GM19328 (cell line): ENCODE results near the gene FAM83G.

Source experiments
- ATAC-seq: cut with Tn5 transposase; IDR thresholded peaks from one replicate; pipeline ENCODE4 v1.9.1; 2021; ENCODE audit warnings: mild to moderate bottlenecking, moderate library complexity; ENCODE audit not compliant: unreplicated experiment

Gene FAM83G

DNA sequence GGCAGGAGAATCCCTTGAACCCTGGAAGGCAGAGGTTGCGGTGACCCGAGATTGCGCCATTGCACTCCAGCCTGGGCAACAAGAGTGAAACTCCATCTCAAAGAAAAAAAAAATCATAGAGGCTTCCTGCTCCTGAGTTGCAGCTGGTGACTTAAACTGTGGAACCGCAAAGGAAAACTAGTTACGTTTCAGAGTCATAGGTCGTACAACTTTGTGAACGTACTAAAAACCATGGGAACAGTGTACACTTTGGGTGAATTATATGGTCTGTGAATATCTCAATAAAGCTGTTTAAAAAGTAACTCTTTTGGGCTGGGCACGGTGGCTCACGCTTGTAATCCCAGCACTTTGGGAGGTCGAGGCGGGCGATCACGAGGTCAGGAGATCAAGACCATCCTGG is 29.0 kb downstream of the FAM83G start:
- no peak for ATAC-seq

DNA sequence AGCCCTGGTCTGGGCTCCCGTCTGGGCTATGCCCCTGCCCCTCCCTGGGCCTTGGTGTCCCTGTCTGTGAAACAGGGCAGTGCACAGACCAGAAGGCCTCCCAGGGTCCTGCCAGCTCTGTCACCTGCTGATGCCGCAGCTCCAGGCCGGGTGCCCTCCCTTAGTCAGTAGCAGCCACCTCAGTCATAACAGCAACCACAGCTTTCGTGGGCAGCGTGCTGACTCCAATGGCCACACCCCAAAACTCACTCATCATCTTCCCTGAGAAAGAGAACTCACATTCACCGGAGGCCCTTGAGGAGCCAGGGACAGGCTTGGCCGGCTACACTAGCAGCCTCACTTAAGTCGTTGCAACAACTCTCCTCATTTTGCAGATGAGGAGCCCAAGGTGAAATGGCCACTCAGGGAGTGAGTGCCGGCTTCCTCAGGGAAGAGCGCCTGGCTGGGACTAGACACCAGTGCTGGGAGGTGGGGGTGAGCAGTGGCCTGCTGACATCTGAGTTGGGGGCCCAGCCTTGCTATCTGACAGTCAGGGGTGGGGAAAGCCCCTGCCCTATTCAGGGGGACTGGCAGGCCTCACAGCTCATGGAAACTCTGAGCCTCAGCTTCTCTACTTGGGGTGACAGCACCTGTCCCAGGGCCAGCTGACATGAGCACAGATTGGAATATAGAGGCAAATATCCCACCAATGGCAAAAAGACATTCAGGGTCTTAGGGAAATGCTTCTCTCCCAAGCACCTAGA is 30.0 kb downstream of the FAM83G start:
- ATAC-seq, result no peak

DNA sequence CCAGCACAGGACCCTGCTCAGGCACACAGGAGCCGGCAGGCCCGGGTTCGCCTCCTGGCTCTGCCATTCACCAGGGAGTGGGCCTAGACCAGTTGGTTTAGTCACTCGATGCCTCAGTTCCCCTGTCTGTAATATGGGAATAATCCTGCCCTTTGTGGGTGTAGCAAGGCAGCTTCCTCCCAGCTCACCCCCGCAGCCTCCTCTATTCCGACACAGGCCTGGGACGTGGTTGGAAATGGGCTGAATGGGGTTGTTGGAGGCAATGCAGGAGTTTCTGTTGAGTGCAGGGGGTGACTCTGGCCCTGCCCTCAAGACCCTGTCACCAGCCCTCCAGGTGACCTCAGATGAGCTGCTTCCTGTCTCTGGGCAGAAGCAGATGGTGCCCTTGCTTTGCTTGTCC is 32.8 kb downstream of the FAM83G start:
- ATAC-seq, result no peak

DNA sequence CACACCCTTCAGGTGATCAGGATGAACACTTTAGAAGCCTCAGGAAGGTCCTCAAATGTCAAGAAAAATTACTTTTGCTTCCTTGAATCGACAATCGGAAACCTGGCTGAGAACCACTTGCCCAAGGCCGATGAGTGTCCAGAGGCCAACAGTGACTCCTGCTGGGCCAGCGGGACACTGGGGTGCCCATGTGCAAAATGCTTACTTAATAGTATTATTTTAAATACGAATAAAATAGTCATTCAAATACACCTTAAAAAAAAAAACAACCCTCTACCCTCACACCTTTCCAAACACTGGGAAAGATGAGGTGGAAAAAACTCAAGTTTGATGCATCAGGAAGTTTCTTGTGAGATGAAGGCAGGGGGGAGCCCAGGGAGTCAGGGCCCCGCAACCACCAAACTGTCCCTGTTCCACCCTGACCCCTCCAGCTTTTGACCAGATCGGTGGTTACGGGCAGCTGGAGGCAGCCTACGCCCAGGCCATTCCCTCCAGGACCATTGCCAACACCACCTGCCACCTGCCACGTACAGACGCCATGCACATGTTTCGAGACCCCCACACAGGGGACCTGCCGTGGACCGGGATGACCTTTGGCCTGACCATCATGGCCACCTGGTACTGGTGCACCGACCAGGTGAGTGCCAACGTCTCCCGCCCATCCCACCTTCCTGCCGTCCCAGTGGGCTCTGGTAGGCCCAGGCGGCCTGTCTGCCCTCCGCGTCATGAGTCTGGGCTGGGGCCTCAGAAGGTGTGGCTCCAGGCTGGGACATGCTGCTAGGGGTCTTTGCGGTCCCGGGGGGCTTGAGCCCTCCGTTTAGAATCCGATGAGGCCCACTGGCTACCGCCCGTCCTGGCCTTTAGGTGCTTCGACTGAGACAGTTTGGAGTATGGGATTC is 33.7 kb downstream of the FAM83G start:
- no peak for ATAC-seq

DNA sequence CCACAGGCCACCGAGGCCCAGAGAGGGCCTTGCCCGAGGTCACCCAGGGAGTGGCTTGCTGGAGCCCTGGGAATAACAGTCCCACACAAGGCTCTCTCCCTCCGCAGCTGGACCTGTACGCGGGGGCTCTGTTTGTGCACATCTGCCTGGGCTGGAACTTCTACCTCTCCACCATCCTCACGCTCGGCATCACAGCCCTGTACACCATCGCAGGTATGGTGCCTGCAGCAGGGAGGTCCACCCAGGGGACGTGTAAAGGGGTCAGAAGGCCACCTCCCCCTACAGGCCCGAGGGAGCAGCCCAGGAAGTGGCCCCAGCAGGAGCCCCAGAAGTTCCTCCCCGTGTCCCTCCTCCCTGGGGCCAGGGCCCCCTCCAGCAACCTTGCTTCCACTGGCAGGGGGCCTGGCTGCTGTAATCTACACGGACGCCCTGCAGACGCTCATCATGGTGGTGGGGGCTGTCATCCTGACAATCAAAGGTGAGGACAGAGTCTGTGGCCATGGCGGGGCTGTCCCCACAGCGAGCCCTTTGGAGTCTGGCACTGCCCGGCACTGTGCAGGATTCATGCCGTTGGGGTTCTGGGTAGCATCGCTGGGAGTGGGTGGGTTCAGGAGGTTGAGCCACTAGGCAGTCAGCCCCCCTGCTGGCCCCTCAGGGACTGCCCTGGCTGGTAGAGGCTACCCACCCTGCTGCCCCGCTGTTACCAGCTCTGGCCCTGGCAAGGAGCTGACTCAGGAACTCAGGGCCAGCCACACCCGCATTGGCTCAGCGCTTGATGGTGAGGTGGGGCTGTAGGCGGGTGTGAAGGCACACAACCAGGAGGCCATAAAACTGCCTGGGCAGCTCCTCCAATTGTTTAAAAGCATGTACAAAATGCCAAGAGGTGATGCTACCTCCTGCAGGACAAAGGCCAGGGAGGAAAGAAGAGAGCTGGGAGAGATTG is 35.3 kb downstream of the FAM83G start:
- no peak for ATAC-seq

DNA sequence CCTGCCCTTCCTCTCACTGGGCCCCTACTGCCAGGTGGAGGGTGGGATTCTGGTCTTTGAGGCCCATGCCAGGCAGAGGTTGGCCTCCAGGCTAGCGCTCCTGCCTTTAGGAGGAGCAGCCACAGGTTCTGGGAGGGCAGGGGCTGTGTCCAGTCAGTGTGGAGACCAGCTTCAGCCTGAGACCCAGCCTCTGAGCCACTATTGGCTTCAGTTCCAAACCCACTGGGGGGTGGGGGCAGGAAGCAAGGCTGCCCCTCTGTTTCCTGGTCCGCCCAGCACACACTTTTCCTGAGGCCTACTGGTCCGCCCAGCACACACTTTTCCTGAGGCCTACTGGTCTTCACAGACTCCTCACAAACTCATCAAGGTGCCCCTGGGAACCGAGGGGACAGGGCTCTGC is 36.2 kb downstream of the FAM83G start:
- no peak for ATAC-seq

DNA sequence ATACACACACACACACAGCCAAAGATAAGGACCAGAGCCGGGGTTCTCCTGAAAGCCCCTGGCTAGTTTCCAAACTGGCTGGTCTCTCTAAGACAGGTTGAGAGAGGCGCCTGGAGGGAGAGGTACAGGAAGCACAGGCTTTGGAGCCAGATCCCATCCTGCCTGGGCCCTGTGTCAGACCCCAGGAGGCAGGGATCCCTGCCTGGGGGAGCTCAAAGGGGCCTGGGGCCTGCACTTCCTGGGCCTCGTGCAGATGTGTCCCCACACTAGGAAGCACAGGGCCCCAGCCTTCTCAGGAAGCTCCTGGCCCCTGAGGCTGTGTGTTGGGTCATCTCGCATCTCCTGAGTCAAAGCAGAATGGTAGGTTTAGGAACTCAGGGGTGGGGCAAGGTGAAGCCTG is 36.6 kb downstream of the FAM83G start:
- ATAC-seq, result no peak

DNA sequence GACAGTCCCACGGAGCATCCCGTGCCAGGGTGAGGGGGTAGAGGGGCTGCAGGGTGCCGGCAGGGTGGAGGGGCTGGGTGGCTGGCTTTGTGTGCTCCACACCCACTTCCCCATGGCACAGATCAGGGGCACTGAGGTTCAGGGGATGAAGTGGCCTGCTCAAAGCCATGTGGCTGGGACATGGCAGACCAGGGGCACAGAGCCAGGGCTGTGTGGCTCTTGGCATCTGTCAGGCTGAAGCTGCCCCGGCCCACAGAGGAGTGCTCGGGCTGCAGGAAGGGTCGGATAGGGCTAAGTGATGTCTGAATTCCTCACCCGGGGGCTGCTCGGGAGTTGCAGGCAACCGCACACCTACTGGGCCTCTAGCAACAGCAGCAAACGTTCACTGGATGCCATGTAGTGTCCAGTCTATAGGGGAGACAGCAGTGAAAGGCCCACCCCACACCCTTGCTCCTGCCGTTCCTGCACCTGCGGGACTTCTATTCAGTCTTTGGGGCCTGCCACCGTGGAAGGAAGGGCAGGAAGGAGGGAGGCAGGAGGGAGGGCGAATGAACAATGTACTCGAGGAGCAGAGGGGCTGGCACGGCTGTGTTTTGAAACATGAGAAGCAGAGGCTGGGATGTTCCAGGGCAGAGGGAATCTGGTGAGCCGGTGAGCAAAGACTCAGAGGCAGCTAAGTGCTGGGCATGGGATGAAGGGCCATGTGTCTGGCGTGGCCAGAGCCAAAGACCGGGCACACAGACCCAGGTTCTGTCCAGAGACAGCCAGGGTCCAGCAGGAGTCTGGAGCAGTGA is 37.5 kb downstream of the FAM83G start:
- ATAC-seq, result no peak

DNA sequence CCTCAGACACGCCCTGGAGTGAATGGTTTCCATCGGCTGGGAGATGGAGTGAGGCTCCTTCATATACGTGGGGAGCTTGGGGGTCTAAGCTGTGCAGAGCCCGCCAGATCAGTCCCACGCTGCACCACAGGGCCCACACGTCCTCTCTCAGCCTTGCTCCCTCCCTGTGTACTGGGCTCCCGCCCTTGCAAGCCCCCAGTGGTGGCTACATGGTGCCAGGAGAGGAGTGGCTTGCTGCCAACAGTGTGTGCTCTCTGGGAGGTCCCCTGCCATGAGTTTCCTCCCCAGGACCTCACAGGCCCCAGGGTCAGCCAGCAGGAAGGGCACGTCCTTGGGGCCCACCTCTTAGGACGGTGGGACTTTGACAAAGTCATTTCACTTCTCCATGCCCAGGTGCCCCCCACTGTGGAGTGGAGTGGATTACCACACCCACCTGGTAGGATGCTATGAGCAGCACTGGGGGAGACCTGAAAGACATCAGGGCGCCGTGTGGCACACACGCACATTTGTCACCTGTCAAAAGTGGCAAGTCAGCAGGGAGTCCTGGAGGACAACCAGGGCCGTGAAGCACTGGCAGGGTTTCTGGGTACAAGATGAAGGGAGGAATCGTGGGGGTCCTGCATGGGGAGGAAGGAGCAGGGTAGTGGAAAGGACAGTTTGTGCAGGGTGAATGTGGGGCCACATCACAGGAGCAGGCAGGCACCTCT is 38.9 kb downstream of the FAM83G start:
- ATAC-seq, result no peak

DNA sequence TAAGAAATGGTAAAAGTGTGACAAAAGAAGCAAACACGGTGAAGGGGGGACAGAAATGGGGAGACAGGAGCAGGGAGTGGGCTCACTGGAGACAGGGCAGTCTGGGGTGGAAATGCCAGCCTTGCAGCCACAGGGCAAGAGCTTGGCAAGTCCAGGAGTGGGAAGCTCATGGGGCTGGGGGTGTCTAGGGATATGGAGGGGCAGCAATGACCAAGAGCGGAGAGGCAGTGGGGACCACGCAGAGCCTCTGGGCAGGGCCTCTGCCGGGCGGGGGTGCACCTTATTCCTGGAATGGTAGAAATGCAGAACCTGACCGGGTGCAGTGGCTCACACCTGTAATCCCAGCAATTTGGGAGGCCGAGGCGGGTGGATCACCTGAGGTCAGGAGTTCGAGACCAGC is 40.0 kb downstream of the FAM83G start:
- no peak for ATAC-seq

DNA sequence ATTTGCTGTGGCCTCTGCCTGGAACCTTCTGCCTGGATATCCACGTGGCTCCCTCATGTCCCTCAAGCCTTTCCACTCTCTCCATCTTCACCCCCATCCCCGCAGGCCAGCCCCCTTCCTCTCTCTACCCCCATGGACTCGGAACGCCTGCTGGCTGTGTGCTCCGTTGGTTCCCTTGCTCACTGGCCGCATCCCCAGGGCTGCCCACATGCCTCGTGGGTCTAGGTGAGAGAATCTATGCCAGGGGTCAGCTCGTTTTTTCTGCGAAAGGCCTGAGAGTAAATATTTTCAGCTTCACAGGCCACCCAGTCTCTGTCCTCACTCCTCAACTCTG is 40.6 kb downstream of the FAM83G start:
- ATAC-seq, result no peak

DNA sequence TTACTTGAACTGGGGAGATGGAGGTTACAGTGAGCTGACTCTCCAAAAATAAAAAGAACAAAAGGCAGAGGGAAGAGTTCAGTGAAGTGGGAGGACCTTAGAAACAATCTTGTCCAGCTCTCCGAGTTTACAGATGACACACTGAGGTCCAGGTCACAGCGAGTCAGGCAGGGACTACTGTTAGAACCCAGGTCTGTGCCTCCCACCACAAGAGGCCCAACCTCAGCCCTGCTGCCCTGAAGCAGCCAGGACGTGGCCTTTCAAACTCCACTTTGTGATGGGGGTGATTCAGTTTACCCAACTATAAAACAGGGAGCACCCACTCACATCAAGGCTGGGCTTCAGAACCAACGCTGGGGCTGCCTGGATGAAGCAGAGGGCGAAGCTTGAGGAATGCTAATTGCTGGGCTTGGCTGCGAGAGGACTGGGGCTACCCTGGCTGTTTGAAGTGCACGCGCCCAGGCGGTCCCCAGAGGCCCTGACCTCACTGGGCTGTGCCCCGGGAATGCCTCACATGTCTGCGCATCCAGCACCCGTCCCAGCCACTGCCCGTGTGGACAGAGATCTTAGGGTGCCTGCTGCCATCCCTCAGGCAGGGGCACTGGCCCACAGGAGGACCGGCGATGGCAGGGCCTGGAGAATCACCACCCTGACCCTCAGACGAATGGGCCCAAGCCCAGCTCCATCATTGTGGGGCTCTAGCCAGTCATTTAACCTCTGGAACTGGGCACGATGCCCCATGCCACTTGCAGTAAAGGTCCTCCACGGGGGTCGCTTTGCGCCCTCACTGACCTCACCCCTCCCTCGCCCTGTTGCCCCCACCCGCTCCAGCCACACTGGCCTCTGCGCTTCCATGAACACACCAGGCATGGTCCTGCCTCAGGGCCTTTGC is 41.2 kb downstream of the FAM83G start:
- no peak for ATAC-seq

DNA sequence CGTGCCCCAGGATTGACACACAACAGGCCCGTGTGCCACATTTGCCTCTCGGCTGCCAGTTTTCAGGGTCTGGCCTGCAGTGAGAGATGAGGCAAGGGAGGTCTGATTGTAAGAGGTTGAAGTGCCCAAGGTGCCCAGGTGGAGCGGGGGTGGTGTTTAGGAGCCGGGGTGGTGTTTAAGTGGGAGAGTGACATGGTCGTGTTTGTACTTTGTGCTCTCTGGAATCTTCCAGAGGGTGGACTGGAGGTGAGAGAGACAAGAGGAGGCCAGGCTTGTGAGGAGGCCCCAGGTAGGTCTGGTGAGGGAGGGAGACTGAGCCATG is 42.1 kb downstream of the FAM83G start:
- ATAC-seq, result no peak

DNA sequence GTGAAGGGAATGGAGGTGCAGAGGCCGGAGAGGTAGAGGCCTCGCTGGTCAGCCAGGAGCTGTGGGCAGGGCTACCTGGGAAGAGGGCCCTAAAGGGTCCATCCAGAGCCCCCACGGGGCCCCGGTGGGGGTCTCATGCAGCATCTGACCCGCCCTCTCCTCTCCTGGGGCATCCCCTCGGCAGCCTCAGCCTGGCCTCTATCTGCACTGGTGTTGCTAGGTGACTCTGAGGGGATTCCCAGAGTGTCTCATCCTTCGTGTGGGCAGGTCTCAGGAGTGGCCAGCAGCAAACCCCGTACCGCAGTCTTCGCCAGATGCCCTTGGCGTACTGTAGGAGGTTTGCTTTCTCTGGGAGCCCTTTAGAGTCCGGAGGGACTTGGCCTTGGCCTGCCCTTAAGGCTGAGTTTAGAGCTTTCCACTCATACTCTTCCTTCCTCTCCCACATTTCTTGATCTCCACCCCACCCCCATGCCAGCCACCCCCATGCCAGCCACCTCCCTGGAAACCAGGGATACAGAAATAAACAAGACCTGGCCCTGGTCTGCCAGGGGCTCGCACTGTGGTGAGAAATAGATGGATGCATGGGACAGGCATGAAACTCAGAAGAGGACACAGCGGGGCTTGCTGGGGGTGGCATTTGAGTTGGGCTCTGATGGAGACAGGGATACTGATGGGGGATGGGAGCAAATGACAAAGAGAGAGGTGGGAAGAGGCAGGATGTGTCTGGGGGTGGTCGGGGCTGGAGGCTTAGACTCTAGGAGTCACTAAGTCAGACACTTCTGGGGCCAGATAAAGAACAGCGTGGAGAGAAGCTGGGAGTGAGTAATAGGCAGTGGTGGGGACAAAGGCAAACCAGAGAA is 42.7 kb downstream of the FAM83G start:
- ATAC-seq, result no peak

DNA sequence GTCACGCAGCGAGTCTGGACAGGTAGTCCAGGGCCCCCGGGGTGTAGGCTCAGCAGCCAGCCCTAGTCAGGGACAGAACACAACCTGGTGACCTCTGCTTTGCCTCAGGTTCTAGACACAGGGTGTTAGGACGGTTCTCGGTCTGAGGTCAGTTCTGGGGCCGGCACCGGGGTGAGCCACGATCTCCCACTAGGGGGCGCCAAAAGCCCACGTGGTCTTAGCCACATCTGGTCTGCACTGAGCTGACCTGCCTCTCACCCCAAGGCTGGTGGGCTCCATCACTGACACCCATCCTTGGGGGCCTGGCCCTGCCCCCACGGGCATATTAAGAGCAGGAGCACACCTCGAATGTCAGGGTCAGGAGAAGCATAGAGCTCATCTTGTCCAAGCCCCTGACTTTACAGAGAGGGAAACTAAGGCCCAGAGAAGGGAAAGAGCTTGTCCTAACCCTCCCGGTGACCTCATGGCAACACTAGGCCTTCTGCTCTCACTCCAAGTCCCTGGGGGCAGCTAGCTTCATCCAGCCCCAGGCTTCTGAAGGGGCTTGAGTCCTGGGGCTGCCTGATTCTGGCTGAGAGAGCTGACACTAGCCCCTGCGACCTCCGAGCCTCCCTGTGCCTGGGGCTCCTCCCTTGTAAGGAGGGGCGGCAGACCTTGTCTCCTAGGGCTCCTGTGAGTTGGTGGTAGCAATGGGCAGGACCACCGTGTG is 43.6 kb downstream of the FAM83G start:
- no peak for ATAC-seq

DNA sequence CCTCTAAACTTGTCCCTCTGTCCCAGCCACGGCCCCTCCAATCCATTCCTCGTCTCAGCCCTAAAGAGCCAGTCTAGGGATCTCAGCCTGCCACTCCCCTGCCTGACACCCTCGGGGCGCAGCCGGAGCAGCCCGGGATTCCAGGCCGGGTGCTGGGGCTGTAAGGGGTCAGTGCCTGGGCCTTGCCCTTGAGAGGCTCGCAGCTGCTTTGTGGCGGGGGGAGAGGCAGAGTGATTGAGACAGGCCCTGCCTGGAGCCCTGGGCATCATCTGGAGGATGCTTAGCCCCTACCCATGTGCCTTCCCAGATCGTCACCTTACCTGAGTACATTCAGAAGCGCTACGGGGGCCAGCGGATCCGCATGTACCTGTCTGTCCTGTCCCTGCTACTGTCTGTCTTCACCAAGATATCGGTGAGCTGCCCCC is 44.3 kb downstream of the FAM83G start:
- ATAC-seq, result no peak

DNA sequence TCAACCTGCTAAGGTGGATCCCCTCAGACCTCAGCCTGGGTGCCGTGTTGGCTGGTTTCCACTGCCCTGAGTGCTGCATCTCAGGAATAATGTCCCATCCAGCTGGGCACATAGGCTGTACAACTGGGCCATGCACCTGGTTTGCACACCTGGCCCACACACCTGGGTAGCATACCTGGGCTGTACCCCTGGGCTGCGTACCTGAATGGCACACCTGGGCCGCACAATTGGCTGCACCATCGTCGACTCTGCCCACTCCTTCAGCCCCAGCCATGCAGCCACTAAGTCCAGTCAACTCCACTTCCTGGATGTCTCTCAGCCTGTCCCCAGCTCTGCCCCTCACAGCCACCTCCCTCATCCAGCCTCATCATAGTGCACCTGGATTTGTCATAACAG is 44.7 kb downstream of the FAM83G start:
- ATAC-seq, result no peak
